CD14-positive monocyte (primary cell): Measurements from ENCODE around the gene BFSP2. TPM values are rescaled to one million over a fixed set of nuclear protein-coding genes. Genes with fewer than 3 reads are reported as not detected.
A peak's percentile ranks its signal among the peaks of the same experiment; 100 is the strongest.
"Not testable (repeated sequence)": the region's sequence is repeated elsewhere in the genome, so short reads cannot be mapped to it uniquely, and the experiment has no call there.

Source experiments
- DNase-seq, 3 donors: peaks; one replicate each; pipeline ENCODE4 v3.0.0-alpha.2; 2011 to 2022
- H2AFZ ChIP-seq: 2 replicates; pipeline ENCODE4 v1.6.0; 2012; ENCODE audit warnings: mild to moderate bottlenecking, low read depth, low read length, inconsistent platforms; ENCODE audit not compliant: insufficient read depth, poor library complexity, severe bottlenecking
- H3K27ac ChIP-seq, 2 donors: 1 replicate in 1 of 2; 2 replicates in 1 of 2; pipeline ENCODE4 v1.5.1; 2012 to 2013; ENCODE audit warnings: low read length in 2 of 2, control low read depth in 1 of 2, inconsistent platforms in 1 of 2, low read depth in 1 of 2, mild to moderate bottlenecking in 1 of 2
- H3K27me3 ChIP-seq, 2 donors: one replicate each; pipeline versions ENCODE4 v1.6.0 to v1.6.1; 2011 to 2013; ENCODE audit warnings: low read length in 2 of 2; ENCODE audit not compliant: control insufficient read depth in 2 of 2, insufficient read depth in 2 of 2
- H3K36me3 ChIP-seq, 2 donors: replicated peaks in 1 of 2; 1 replicate in 1 of 2; 2 replicates in 1 of 2; pipeline versions ENCODE4 v1.5.1 to v1.6.1; 2012 to 2013; ENCODE audit warnings: low read length in 2 of 2, control low read depth in 1 of 2, inconsistent platforms in 1 of 2, mild to moderate bottlenecking in 1 of 2; ENCODE audit not compliant: insufficient read depth in 2 of 2, control insufficient read depth in 1 of 2
- H3K4me1 ChIP-seq, 2 donors: 1 replicate in 1 of 2; 2 replicates in 1 of 2; pipeline versions ENCODE4 v1.5.1 to v1.6.1; 2012 to 2013; ENCODE audit warnings: low read length in 2 of 2, control low read depth in 1 of 2, inconsistent platforms in 1 of 2, mild to moderate bottlenecking in 1 of 2, moderate library complexity in 1 of 2; ENCODE audit not compliant: insufficient read depth in 2 of 2, control insufficient read depth in 1 of 2
- H3K4me2 ChIP-seq: replicated peaks from 2 replicates; pipeline ENCODE3; 2012; ENCODE audit warnings: low read length, moderate library complexity, mild to moderate bottlenecking; ENCODE audit not compliant: poor library complexity, severe bottlenecking; ENCODE audit errors: extremely low read depth
- H3K4me3 ChIP-seq, 3 experiments: fragments of 200-600 bp in 1 of 3; sonication (generic) in 1 of 3; replicated peaks in 1 of 3; 1 replicate in 2 of 3; 2 replicates in 1 of 3; pipeline ENCODE4 v1.5.1; 2011 to 2013; ENCODE audit warnings: low read length in 3 of 3, mild to moderate bottlenecking in 3 of 3, control low read depth in 2 of 3, low read depth in 2 of 3, inconsistent platforms in 1 of 3, moderate library complexity in 1 of 3
- H3K79me2 ChIP-seq: 2 replicates; pipeline ENCODE4 v1.6.0; 2012; ENCODE audit warnings: mild to moderate bottlenecking, control low read depth, inconsistent platforms, low read length, moderate library complexity; ENCODE audit not compliant: insufficient read depth
- H3K9ac ChIP-seq: 2 replicates; pipeline ENCODE4 v1.6.0; 2017; ENCODE audit warnings: low read length, mild to moderate bottlenecking; ENCODE audit not compliant: insufficient read depth, poor library complexity, severe bottlenecking
- H3K9me3 ChIP-seq, 2 donors: replicated peaks in 1 of 2; 1 replicate in 1 of 2; 2 replicates in 1 of 2; pipeline versions ENCODE4 v1.5.1 to v1.6.1; 2012 to 2013; ENCODE audit warnings: low read length in 2 of 2, control low read depth in 1 of 2; ENCODE audit not compliant: control insufficient read depth in 1 of 2, insufficient read depth in 1 of 2
- H4K20me1 ChIP-seq: 2 replicates; pipeline ENCODE4 v1.6.0; 2012; ENCODE audit warnings: mild to moderate bottlenecking, low read length, control low read depth, moderate library complexity; ENCODE audit not compliant: insufficient read depth
- H3K27ac Mint-ChIP-seq, 7 donors: one replicate each; pipeline ENCODE4 v1.8.0; 2020; ENCODE audit warnings: mild to moderate bottlenecking in 7 of 7, mixed read lengths in 7 of 7, moderate library complexity in 6 of 7, inconsistent platforms in 2 of 7
- H3K27me3 Mint-ChIP-seq, 3 donors: one replicate each; pipeline ENCODE4 v1.8.0; 2021 to 2022; ENCODE audit warnings: low read depth in 3 of 3, mild to moderate bottlenecking in 3 of 3, mixed read lengths in 3 of 3, moderate library complexity in 3 of 3, inconsistent platforms in 1 of 3
- H3K36me3 Mint-ChIP-seq, 2 donors: one replicate each; pipeline ENCODE4 v1.8.0; 2020; ENCODE audit warnings: mixed read lengths in 2 of 2, inconsistent platforms in 1 of 2, mild to moderate bottlenecking in 1 of 2
- H3K4me1 Mint-ChIP-seq: one replicate; pipeline ENCODE4 v1.8.0; 2020; ENCODE audit warnings: mild to moderate bottlenecking, mixed read lengths
- H3K4me3 Mint-ChIP-seq, 2 donors: one replicate each; pipeline ENCODE4 v1.8.0; 2020; ENCODE audit warnings: mild to moderate bottlenecking in 2 of 2, mixed read lengths in 2 of 2, moderate library complexity in 1 of 2
- H3K9me3 Mint-ChIP-seq, 7 donors: one replicate each; pipeline ENCODE4 v1.8.0; 2020 to 2022; ENCODE audit warnings: mixed read lengths in 7 of 7, mild to moderate bottlenecking in 6 of 7, moderate library complexity in 6 of 7, inconsistent platforms in 2 of 7
- CTCF ChIP-seq: fragments of 200-600 bp; IDR thresholded peaks from one replicate; pipeline ENCODE4 v1.8.0; 2022; ENCODE audit warnings: antibody characterized with exemption, mild to moderate bottlenecking
- WGBS: methylation state at CpG from one replicate; pipeline ENCODE4 v1.1.5; 2013; ENCODE audit warnings: missing lambda C conversion rate; ENCODE audit not compliant: insufficient coverage; 5-methylcytosine and 5-hydroxymethylcytosine counted together
- intact Hi-C, 2 donors: fragments of 100-400 bp; cut with micrococcal nuclease; formaldehyde crosslinking; loops; one replicate each; pipeline versions ENCODE4 v1.15.0 to v1.15.1; 2023
- polyA plus RNA-seq, 3 donors: library from polyadenylated mRNA; depleted of rRNA in 1 of 3; unstranded in 2 of 3; stranded (reverse) in 1 of 3; fragments of 300-500 nt in 2 of 3; fragments of >200 nt in 1 of 3; fragmentation: Illumina TruSeq in 2 of 3; gene quantifications; 1 replicate in 2 of 3; 2 replicates in 1 of 3; pipeline ENCODE4 v1.2.3, GENCODE V29; 2012 to 2021

Gene BFSP2
- polyA plus RNA-seq, 3 donors: not detected

- intact Hi-C loops: no loop called here
- Histone ChIP-seq H3K27ac (no peak overlapping the region), H3K9ac (no peak overlapping the region), H3K4me2 (no peak overlapping the region), H4K20me1 (no peaks in the 10 kb centered on the region), H3K9me3 (no peaks in the 10 kb centered on the region), H3K4me3 (no peak overlapping the region), H3K36me3 (no peaks in the 10 kb centered on the region), H3K27me3 (no peaks in the 10 kb centered on the region), H3K79me2 (no peaks in the 10 kb centered on the region), H3K4me1 (peaks cover 0 to 6% of the 10 kb centered on the region in 2 donors), H2AFZ (no peak overlapping the region)
- H3K36me3 Mint-ChIP-seq: no peaks in the 10 kb centered on the region
- 91% methylated on average over 4 of the region's 6 CpGs for WGBS
- H3K4me3 Mint-ChIP-seq: no peak overlapping the region
- H3K9me3 Mint-ChIP-seq: peaks cover 0 to 2% (median 0%) of the 10 kb centered on the region in 7 donors
- TF ChIP-seq CTCF: no peak
- no peak for DNase-seq
- H3K27ac Mint-ChIP-seq: peak overlapping the region in 1 of 7 donors; percentile 40
- H3K27me3 Mint-ChIP-seq: peaks cover 0 to 2% (median 0%) of the 10 kb centered on the region in 3 donors
- peaks cover 11% of the 10 kb centered on the region for H3K4me1 Mint-ChIP-seq
These were observed 73.0 kb downstream of the BFSP2 start for GRCh38 chr3:133472889-133473288.

GRCh38 chr3:133473472-133474191 lies 73.8 kb downstream of the BFSP2 start:
- H3K79me2 ChIP-seq, H3K27ac ChIP-seq, H3K4me1 ChIP-seq, H3K4me2 ChIP-seq, H3K27me3 Mint-ChIP-seq, H3K36me3 ChIP-seq, DNase-seq, H4K20me1 ChIP-seq, H3K4me3 ChIP-seq, H3K4me3 Mint-ChIP-seq, H3K36me3 Mint-ChIP-seq, H2AFZ ChIP-seq, H3K9me3 ChIP-seq, H3K27me3 ChIP-seq, H3K9ac ChIP-seq, intact Hi-C loops, H3K27ac Mint-ChIP-seq, H3K9me3 Mint-ChIP-seq: not testable (repeated sequence)
- H3K4me1 Mint-ChIP-seq: peaks cover 11% of the 10 kb centered on the region
- WGBS: no CpG with 5 or more reads among the region's 5 CpGs
